HG03460 (cell line): ENCODE results near the gene CLEC11A.
"Not testable (repeated sequence)": the region's sequence is repeated elsewhere in the genome, so short reads cannot be mapped to it uniquely, and the experiment has no call there.

Source experiments
- ATAC-seq: cut with Tn5 transposase; IDR thresholded peaks from one replicate; pipeline ENCODE4 v1.9.1; 2021; ENCODE audit not compliant: unreplicated experiment

Gene CLEC11A

DNA sequence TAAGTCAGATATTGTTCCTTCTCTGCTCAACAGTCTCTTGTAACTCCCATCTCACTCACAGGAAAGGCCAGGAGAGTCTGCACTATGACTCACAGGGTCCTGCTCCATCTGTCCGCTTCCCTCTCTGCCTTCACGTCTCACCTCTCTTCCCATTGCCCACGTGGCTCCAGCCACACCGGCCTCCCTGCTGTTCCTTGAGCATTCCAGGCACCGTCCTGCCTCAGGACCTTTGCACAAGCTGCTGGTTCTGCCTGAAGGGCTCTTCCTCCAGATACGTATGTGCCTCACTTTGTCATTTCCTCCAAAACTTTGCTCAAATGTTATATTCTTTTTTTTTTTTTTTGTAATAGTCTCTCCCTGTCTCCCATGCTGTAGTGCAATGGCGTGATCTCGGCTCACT is 33.1 kb downstream of the CLEC11A start:
- not testable (repeated sequence) for ATAC-seq

DNA sequence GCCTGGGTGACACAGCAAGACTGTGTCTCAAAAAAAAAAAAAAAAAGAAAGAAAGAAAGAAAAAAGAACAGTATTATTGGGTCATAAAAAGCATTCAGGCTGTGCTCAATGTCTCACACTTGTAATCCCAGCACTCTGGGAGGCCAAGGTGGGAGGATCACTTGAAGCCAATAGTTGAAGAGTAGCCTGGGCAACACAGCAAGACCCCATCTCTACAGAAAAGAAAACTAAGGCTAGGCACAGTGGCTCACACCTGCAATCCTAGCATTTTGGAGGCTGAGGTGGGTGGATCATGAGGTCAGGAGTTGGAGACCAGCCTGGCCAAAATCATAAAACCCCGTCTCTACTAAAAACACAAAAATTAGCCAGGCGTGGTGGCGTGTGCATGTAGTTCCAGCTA is 34.5 kb downstream of the CLEC11A start:
- ATAC-seq = not testable (repeated sequence)

GRCh38 chr19:50759076-50759475 is 35.9 kb downstream of the CLEC11A start:
- ATAC-seq = not testable (repeated sequence)

GRCh38 chr19:50759886-50760285 is 36.7 kb downstream of the CLEC11A start:
- ATAC-seq = no peak

DNA sequence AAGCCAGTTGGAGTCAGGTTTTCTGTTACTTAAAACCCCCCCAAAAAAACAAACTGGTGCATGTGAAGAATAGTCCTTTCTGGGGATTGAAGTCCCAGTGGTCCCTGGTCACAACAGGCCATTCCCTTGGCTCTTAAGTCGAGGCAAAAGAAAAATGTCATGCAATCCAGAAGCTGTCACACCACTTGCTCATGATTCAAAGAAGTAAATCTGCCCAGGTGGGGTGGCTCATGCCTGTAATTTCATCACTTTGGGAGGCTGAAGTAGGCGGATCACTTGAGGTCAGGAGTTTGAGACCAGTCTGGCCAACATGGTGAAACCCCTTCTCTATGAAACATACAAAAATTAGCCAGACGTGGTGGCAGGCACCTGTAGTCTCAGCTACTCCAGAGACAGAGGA is 38.3 kb downstream of the CLEC11A start:
- ATAC-seq = not testable (repeated sequence)

DNA sequence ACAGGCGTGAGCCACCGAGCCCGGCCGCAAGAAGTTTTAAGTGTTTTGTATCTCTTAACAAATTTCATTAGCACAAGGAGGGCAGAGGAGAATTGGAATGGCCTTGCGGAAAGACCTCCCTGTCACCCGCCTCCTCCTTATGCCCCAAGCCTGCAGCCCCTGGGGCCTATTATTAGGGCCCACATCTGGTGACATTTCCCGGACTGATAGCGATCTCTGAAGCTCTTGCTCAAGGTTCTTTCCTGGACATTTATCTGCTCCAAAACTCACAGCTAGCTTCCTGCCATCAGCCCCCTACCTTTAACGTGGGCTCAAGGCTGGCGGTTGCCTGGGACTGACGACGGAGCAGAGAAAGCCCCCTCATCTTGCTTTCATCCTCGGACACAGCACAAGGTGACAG is 40.4 kb downstream of the CLEC11A start:
- ATAC-seq = not testable (repeated sequence)

GRCh38 chr19:50764409-50764808 is 41.2 kb downstream of the CLEC11A start:
- no peak for ATAC-seq

DNA sequence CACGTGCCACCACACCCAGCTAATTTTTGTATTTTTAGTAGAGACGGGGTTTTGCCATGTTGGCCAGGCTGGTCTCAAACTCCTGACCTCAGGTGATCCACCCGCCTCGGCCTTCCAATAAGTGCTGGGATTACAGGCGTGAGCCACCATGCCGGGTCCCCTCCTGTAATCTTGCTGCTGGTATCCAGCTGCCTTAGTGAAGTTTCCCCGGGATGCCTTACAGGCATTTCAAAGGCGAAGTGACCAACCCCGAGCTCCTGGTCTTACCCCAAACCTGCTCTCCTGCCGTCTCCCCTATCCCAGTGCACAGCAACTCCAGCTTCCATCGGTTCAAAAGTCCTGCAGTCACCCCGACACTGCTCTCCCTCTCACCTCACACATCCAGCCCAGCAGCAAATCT is 43.6 kb downstream of the CLEC11A start:
- ATAC-seq = not testable (repeated sequence)

- ATAC-seq = not testable (repeated sequence)
Observed at GRCh38 chr19:50767263-50767662, 44.1 kb downstream of the CLEC11A start.

DNA sequence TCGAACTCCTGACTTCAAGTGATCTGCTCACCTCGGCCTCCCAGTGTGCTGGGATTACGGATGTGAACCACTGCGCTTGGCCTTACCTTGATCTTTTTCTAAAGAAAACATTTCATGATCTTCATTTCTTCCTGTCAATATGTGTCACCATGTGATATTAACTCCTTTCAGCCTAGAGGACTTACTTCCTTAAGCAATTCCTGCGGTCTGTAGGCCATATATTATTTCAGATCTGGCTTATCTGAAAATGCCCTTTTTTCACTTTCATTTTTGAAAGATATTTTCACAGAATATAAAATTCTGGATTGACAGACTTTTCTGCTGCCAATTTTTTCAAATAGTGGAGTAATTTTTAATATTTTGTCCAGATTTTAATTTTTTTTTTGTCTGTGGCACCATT is 45.1 kb downstream of the CLEC11A start:
- ATAC-seq = no peak

DNA sequence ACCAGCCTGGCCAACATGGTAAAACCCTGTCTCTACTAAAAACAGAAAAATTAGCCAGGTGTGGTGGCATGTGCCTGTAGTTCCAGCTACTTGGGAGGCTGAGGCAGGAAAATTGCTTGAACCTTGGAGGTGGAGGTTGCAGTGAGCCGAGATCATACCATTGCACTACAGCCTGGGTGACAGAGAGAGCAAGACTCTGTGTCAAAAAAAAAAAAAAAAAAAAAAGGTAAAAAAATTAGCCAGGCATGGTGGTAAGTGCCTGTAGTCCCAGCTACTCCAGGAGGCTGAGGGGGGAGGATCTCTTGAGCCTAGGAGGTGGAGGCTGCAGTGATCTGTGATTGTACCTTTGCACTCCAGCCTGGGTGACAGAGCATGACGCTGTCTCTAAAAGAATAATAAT is 47.0 kb downstream of the CLEC11A start, which contains the start of gene GPR32:
Gene GPR32 (plus strand): TSS at position 301 of the 400 bp plus-strand sequence. CDS start 137 bp downstream, outside the sequence.
- not testable (repeated sequence) for ATAC-seq

GRCh38 chr19:50770888-50771287 is 47.7 kb downstream of the CLEC11A start:
- no peak for ATAC-seq

DNA sequence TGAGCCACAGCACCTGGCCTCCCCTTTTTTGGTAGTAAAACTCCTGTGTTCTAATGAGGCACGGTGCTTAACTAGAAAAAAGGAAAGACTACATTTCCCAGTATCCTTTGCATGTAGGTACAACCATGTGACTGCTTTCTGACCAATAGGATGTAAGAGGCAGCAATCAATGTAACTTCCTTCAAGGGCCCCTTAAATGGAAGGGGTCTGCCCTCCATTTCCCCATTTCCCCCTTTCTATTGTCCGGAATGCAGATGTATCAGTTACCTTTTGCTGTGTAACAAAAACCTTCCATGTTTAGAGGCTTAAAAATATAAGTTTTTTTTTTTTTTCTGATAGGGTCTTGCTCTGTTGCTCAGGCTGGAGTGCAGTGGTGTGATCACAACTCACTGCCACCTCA is 49.3 kb downstream of the CLEC11A start:
- no peak for ATAC-seq

DNA sequence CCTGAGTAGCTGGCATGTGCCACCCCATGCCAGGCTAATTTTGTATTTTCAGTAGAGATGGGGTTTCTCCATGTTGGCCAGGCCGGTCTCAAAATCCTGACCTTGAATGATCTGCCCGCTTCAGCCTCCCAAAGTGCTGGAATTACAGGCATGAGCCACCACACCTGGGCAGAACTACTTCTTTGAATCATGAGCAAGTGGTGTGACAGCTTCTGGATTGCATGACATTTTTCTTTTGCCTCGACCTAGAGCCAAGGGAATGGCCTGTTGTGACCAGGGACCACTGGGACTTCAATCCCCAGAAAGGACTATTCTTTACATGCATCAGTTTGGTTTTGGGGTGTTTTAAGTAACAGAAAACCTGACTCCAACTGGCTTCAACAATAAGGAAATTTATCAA is 49.7 kb downstream of the CLEC11A start:
- ATAC-seq = not testable (repeated sequence)

GRCh38 chr19:50773454-50773853 is 50.3 kb downstream of the CLEC11A start:
- ATAC-seq = not testable (repeated sequence)
